SHP77 (cell line): ENCODE data around the gene JPH4.

Source experiments
- DNase-seq, 2 experiments: peaks; one replicate each; lab custom pipeline; 2025; lab: John Stamatoyannopoulos, UW

JPH4 gene

GRCh38 chr14:23528555-23528954 is 50.0 kb downstream of the JPH4 start:
- DNase-seq, result no peak

- DNase-seq, result no peak
Observed at GRCh38 chr14:23525611-23526010, 53.0 kb downstream of the JPH4 start.

- no peak for DNase-seq
Observed at GRCh38 chr14:23524954-23525353, 53.6 kb downstream of the JPH4 start.

GRCh38 chr14:23523229-23524016 is 55.2 kb downstream of the JPH4 start:
- DNase-seq, result no peak

GRCh38 chr14:23522643-23523198 is 55.9 kb downstream of the JPH4 start:
- no peak for DNase-seq

- DNase-seq, result no peak
Observed at GRCh38 chr14:23521785-23522640, 56.6 kb downstream of the JPH4 start.

- no peak for DNase-seq
Observed at GRCh38 chr14:23520899-23521533, 57.6 kb downstream of the JPH4 start.

- DNase-seq, result no peak
Observed at GRCh38 chr14:23518709-23519108, 59.9 kb downstream of the JPH4 start.
